ENCODE data around the gene RAB33B.
"Not testable (repeated sequence)": the region's sequence is repeated elsewhere in the genome, so short reads cannot be mapped to it uniquely, and the experiment has no call there.

GRCh38 chr4:139464512-139464911 lies 10.6 kb downstream of the RAB33B start:
- TF ChIP-seq ZBTB33 (IDR thresholded peaks at IDR 0.05); CTCF (IDR thresholded peaks at IDR 0.05; ENCODE audit: low read depth, low read length, missing input control); RAD21 (IDR thresholded peaks at IDR 0.05); REST (IDR thresholded peaks at IDR 0.05); SP1 (IDR thresholded peaks at IDR 0.05); TAF1 (conservative IDR thresholded peaks at IDR 0.05); GABPA (IDR thresholded peaks at IDR 0.05 in 1 of 2, conservative IDR thresholded peaks at IDR 0.05 in 1 of 2); HNF4G (IDR thresholded peaks at IDR 0.05); ATF3 (IDR thresholded peaks at IDR 0.05); MAX (IDR thresholded peaks at IDR 0.05); NR2F2 (IDR thresholded peaks at IDR 0.05): not testable (repeated sequence)

Data from liver (tissue), 3 donors.